ENCODE results near the gene ABTB1.
"Not testable (repeated sequence)": the region's sequence is repeated elsewhere in the genome, so short reads cannot be mapped to it uniquely, and the experiment has no call there.

The ABTB1 gene

GRCh38 chr3:127680798-127681221 is 8.1 kb downstream of the ABTB1 start:
- DNase-seq (ENCODE audit: low read depth) = no peak
- TF ChIP-seq, protein P1, sequence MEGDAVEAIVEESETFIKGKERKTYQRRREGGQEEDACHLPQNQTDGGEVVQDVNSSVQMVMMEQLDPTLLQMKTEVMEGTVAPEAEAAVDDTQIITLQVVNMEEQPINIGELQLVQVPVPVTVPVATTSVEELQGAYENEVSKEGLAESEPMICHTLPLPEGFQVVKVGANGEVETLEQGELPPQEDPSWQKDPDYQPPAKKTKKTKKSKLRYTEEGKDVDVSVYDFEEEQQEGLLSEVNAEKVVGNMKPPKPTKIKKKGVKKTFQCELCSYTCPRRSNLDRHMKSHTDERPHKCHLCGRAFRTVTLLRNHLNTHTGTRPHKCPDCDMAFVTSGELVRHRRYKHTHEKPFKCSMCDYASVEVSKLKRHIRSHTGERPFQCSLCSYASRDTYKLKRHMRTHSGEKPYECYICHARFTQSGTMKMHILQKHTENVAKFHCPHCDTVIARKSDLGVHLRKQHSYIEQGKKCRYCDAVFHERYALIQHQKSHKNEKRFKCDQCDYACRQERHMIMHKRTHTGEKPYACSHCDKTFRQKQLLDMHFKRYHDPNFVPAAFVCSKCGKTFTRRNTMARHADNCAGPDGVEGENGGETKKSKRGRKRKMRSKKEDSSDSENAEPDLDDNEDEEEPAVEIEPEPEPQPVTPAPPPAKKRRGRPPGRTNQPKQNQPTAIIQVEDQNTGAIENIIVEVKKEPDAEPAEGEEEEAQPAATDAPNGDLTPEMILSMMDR (IDR thresholded peaks at IDR 0.05; ENCODE audit: low read length, missing control alignments) = no peak
- H3K4me3 ChIP-seq (replicated peaks; ENCODE audit: low read depth, low read length) = no peak overlapping the region

- H3K4me3 ChIP-seq (replicated peaks; ENCODE audit: low read depth, low read length); DNase-seq (ENCODE audit: low read depth): not testable (repeated sequence)
Measured at GRCh38 chr3:127682175-127682554, 9.4 kb downstream of the ABTB1 start.

GRCh38 chr3:127682561-127682960 is 9.8 kb downstream of the ABTB1 start:
- H3K4me3 ChIP-seq (replicated peaks; ENCODE audit: low read depth, low read length) = no peak overlapping the region
- TF ChIP-seq, protein P1 (IDR thresholded peaks at IDR 0.05; ENCODE audit: low read length, missing control alignments) = no peak
- DNase-seq (ENCODE audit: low read depth) = no peak

GRCh38 chr3:127684871-127685707 is 12.3 kb downstream of the ABTB1 start:
- no peak for DNase-seq (ENCODE audit: low read depth)
- TF ChIP-seq, protein P1 (IDR thresholded peaks at IDR 0.05; ENCODE audit: low read length, missing control alignments) = no peak
- H3K4me3 ChIP-seq (replicated peaks; ENCODE audit: low read depth, low read length) = no peak overlapping the region

DNA sequence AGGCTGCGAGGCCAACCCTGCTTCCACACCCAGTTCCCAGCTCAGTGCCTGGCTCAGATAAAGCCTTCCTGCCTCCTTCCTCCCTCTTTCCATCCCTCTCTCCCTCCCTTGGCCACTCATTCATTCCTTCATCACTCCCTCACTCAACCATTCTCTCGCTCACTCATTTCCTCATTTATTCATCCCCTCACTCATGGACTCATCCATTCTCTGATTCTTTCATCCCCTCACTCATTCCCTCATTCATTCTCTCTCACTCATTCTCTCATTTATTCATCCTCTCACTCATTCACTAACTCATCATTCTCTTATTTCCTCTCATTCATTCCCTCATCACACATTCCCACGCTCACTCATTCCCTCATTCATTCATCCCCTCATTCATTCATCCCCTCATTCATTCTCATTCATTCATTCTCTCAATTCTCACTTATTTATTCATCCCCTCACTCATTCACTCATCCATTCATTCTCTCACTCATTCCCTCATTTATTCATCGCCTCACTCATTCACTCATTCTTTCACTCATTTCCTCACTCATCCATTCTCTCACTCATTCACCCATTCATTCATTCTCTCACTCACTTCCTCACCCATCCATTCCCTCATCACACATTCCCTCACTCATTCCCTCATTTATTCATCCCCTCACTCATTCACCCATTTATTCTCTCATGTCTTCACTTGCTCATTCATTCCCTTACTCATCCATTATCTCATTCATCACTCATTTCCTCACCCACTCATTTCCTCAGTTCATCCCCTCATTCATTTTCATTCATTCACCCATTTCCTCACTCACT is 13.2 kb downstream of the ABTB1 start:
- TF ChIP-seq, protein P1 (IDR thresholded peaks at IDR 0.05; ENCODE audit: low read length, missing control alignments) = no peak
- no peak for DNase-seq (ENCODE audit: low read depth)
- no peak overlapping the region for H3K4me3 ChIP-seq (replicated peaks; ENCODE audit: low read depth, low read length)

- no peak for DNase-seq (ENCODE audit: low read depth)
- no peak overlapping the region for H3K4me3 ChIP-seq (replicated peaks; ENCODE audit: low read depth, low read length)
- TF ChIP-seq, protein P1 (IDR thresholded peaks at IDR 0.05; ENCODE audit: low read length, missing control alignments) = no peak
Measured at GRCh38 chr3:127686512-127686894, 13.8 kb downstream of the ABTB1 start.

GRCh38 chr3:127687228-127687737 is 14.5 kb downstream of the ABTB1 start:
- DNase-seq (ENCODE audit: low read depth) = no peak
- TF ChIP-seq, protein P1 (IDR thresholded peaks at IDR 0.05; ENCODE audit: low read length, missing control alignments) = no peak
- H3K4me3 ChIP-seq (replicated peaks; ENCODE audit: low read depth, low read length) = no peak overlapping the region

All from fibroblast of pulmonary artery (primary cell).